NCI-H774 (cell line): ENCODE measurements around the gene LRRC41.
"Not testable (repeated sequence)": the region's sequence is repeated elsewhere in the genome, so short reads cannot be mapped to it uniquely, and the experiment has no call there.

Experiments used
- DNase-seq: peaks from one replicate; lab custom pipeline; 2025; lab: John Stamatoyannopoulos, UW

The LRRC41 gene

GRCh38 chr1:46285730-46286477, 17.5 kb downstream of the LRRC41 start:
- no peak for DNase-seq

GRCh38 chr1:46284597-46285564, 18.5 kb downstream of the LRRC41 start:
- no peak for DNase-seq

- DNase-seq = no peak
Measured at GRCh38 chr1:46284058-46284457, 19.4 kb downstream of the LRRC41 start.

GRCh38 chr1:46281021-46281420, 22.4 kb downstream of the LRRC41 start:
- DNase-seq = no peak

- no peak for DNase-seq
Measured at GRCh38 chr1:46280092-46280491, 23.3 kb downstream of the LRRC41 start.

- DNase-seq = no peak
Measured at GRCh38 chr1:46278807-46279206, 24.6 kb downstream of the LRRC41 start.

- DNase-seq = no peak
Measured at GRCh38 chr1:46277658-46278373, 25.6 kb downstream of the LRRC41 start.

- DNase-seq = no peak
Measured at GRCh38 chr1:46275030-46275337, 28.4 kb downstream of the LRRC41 start.

- no peak for DNase-seq
Measured at GRCh38 chr1:46274225-46275029, 29.0 kb downstream of the LRRC41 start.

GRCh38 chr1:46268578-46268977, 34.8 kb downstream of the LRRC41 start:
- DNase-seq = no peak

GRCh38 chr1:46263146-46263545, 40.3 kb downstream of the LRRC41 start:
- no peak for DNase-seq

- no peak for DNase-seq
Measured at GRCh38 chr1:46262508-46262907, 40.9 kb downstream of the LRRC41 start.

GRCh38 chr1:46256523-46256922, 46.9 kb downstream of the LRRC41 start:
- no peak for DNase-seq

- no peak for DNase-seq
Measured at GRCh38 chr1:46254668-46255067, 48.7 kb downstream of the LRRC41 start.

- peak; percentile 74 for DNase-seq
Measured at GRCh38 chr1:46248122-46248920, 55.1 kb downstream of the LRRC41 start.

- DNase-seq = peak; percentile 100
Measured at GRCh38 chr1:46247436-46248121, 55.8 kb downstream of the LRRC41 start, which contains the start of gene RAD54L. Gene RAD54L, plus strand, starts transcription at chr1:46247763. Its CDS starts 643 bp downstream, at chr1:46248406.

GRCh38 chr1:46246548-46247435, 56.6 kb downstream of the LRRC41 start:
- no peak for DNase-seq

- not testable (repeated sequence) for DNase-seq
Measured at GRCh38 chr1:46246136-46246535, 57.3 kb downstream of the LRRC41 start.
